Transverse colon (tissue), 4 donors: Measurements from ENCODE around the gene ARL4D. TPM values are rescaled to one million over a fixed set of nuclear protein-coding genes. Genes with fewer than 3 reads are reported as not detected.

Experiments
- DNase-seq: peaks from one replicate; pipeline ENCODE4 v3.0.0-alpha.2; 2019
- H3K27ac ChIP-seq, 4 donors: fragments of 200-600 bp; sonication (generic); 2 replicates each; pipeline ENCODE4 v1.5.1; 2016 to 2018; ENCODE audit warnings: inconsistent platforms in 4 of 4
- H3K27me3 ChIP-seq: fragments of 200-600 bp; sonication (generic); 2 replicates; pipeline ENCODE4 v1.5.1; 2017; ENCODE audit warnings: inconsistent platforms
- H3K36me3 ChIP-seq, 4 donors: fragments of 200-600 bp; sonication (generic); 2 replicates each; pipeline ENCODE4 v1.5.1; 2017 to 2019; ENCODE audit warnings: inconsistent platforms in 4 of 4
- H3K4me1 ChIP-seq, 4 donors: fragments of 200-600 bp; sonication (generic); 2 replicates each; pipeline ENCODE4 v1.5.1; 2017 to 2020; ENCODE audit warnings: inconsistent platforms in 4 of 4
- H3K4me3 ChIP-seq, 4 donors: fragments of 200-600 bp; sonication (generic); 1 replicate in 1 of 4; 2 replicates in 3 of 4; pipeline versions ENCODE4 v1.5.1 to v1.6.1; 2017 to 2019; ENCODE audit warnings: inconsistent platforms in 4 of 4
- H3K9me3 ChIP-seq, 2 donors: fragments of 200-600 bp; sonication (generic); 2 replicates each; pipeline ENCODE4 v1.5.1; 2017 to 2019; ENCODE audit warnings: inconsistent platforms in 2 of 2
- EP300 ChIP-seq: sonication (generic); formaldehyde crosslinking; IDR thresholded peaks from one replicate; pipeline ENCODE4 v1.6.1; 2017; ENCODE audit warnings: antibody characterized with exemption, low read depth
- POLR2A ChIP-seq: fragments of 450-650 bp; IDR thresholded peaks from one replicate; pipeline ENCODE4 v1.6.1; 2016; ENCODE audit warnings: antibody characterized with exemption, mild to moderate bottlenecking, moderate library complexity
- POLR2AphosphoS5 ChIP-seq, 3 donors: sonication (generic); formaldehyde crosslinking; IDR thresholded peaks; one replicate each; pipeline ENCODE4 v1.6.1; 2016; ENCODE audit warnings: antibody characterized with exemption in 3 of 3
- WGBS, 2 donors: methylation state at CpG; one replicate each; pipeline ENCODE4 v1.1.5; 2018; ENCODE audit warnings: low coverage in 1 of 2; 5-methylcytosine and 5-hydroxymethylcytosine counted together
- in situ Hi-C, 4 donors: fragments of 200-750 bp; cut with MboI; loops; one replicate each; pipeline versions ENCODE4 v1.15.0 to v1.15.1; 2017; ENCODE audit warnings: low sequenced_read_pairs in 3 of 4, low pct_ligation_motif_present in 1 of 4, low pct_unique_long_range_greater_than_20kb in 1 of 4
- intact Hi-C: fragments of 100-400 bp; cut with DNase I; formaldehyde crosslinking; loops from one replicate; pipeline ENCODE4 v1.15.1; 2023; ENCODE audit warnings: low total_unique reads
- total RNA-seq, 4 donors: library from RNA; depleted of rRNA; stranded (reverse); fragments of >200 nt; gene quantifications; one replicate each; pipeline ENCODE4 v1.1.0, GENCODE V29; 2016
- TF ChIP-seq, protein P1 (sequence below), 5 experiments: fragments of 200-600 bp in 3 of 5; fragments of 450-650 bp in 2 of 5; sonication (generic) in 3 of 5; IDR thresholded peaks; 1 replicate in 2 of 5; 2 replicates in 3 of 5; pipeline ENCODE4 v1.5.1; 2016 to 2017; ENCODE audit warnings: antibody characterized with exemption in 5 of 5, inconsistent platforms in 3 of 5, mild to moderate bottlenecking in 2 of 5, moderate library complexity in 1 of 5

ARL4D gene, protein sequence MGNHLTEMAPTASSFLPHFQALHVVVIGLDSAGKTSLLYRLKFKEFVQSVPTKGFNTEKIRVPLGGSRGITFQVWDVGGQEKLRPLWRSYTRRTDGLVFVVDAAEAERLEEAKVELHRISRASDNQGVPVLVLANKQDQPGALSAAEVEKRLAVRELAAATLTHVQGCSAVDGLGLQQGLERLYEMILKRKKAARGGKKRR
- total RNA-seq, result 10 to 100 TPM in 1 of 4 donors, 1 to 10 TPM in 3; 6.7 to 29.5 (median 8.8) TPM

DNA sequence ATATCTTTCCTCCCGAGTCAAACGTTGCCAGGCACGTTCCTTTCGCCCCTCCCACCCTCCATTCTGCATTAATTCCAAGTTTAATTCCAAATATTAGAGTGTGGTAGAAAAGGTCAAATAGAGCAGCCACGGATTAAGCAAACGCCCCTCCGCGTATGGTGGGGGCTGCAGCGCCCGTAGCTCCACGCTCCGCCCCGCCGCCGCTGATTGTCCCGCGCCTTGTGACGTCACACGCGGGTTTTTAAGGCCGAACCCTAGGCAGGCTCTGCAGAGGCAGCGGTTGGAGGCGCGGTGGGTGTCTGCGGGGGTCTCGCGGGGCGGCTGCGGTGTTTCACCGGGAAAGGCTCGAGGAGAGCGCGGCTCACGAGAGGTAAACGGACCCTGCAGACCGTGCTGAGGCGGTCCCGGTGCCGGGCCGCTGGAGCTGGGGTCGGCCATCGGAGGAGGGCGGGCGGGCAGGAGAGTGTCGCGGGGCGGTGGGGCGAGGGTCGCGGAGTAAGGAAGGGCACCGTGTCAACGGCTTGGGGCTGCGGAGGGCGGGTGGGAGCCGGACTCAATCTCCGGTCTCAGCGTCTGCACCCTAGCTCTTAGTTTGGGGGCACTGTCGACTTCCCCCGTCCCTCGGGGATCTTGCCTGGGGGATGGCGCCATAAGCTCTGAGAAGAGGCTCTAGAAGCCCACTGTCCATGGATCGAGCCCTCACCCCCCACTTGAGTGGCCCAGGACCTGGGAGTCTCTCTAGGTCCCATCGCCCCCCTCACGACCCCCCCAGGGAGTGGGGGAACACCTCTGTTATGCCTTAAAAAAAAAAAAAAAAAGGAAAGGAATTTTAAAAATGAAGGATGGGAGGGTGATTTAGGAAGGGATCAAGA is at the start of gene ARL4D:
ARL4D (plus strand) TSS at position 270 of the 872 bp plus-strand sequence. CDS start 740 bp downstream, outside the sequence.
- intact Hi-C loops, result no loop called here
- 0 to 2% methylated on average over 3 to 55 of the region's 64 CpGs for WGBS, 2 donors
- TF ChIP-seq, protein P1, sequence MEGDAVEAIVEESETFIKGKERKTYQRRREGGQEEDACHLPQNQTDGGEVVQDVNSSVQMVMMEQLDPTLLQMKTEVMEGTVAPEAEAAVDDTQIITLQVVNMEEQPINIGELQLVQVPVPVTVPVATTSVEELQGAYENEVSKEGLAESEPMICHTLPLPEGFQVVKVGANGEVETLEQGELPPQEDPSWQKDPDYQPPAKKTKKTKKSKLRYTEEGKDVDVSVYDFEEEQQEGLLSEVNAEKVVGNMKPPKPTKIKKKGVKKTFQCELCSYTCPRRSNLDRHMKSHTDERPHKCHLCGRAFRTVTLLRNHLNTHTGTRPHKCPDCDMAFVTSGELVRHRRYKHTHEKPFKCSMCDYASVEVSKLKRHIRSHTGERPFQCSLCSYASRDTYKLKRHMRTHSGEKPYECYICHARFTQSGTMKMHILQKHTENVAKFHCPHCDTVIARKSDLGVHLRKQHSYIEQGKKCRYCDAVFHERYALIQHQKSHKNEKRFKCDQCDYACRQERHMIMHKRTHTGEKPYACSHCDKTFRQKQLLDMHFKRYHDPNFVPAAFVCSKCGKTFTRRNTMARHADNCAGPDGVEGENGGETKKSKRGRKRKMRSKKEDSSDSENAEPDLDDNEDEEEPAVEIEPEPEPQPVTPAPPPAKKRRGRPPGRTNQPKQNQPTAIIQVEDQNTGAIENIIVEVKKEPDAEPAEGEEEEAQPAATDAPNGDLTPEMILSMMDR (IDR thresholded peaks at IDR 0.05), result peak in 1 of 5 experiments; percentile 8
- TF ChIP-seq POLR2A, result peak; percentile 83
- peak; percentile 95 to 99 (median 96) for TF ChIP-seq POLR2AphosphoS5 (IDR thresholded peaks at IDR 0.05)
- TF ChIP-seq EP300, result no peak
- Histone ChIP-seq H3K9me3 (no peaks in the 10 kb centered on the region), H3K4me3 (peak within 1 kb of the TSS; percentile 60 to 98 (median 75)), H3K27me3 (no peaks in the 10 kb centered on the region), H3K36me3 (no peaks in the 10 kb centered on the region), H3K27ac (peak within 1 kb of the TSS; percentile 79 to 94 (median 88)), H3K4me1 (peaks cover 0 to 38% (median 8%) of the 10 kb centered on the region in 4 donors)
- in situ Hi-C loops, result loop anchor here in 2 of 4 donors (5.0 kb wide), 1 partner anchor 83 kb away; the partner anchor contains the start of gene DHX8 (in 2 of the 2)
- DNase-seq, result peak; percentile 92

- Histone ChIP-seq H3K27me3 (no peaks in the 10 kb centered on the region), H3K27ac (no peak overlapping the region), H3K36me3 (peaks cover 0 to 5% (median 0%) of the 10 kb centered on the region in 4 donors), H3K4me3 (no peak overlapping the region), H3K9me3 (peaks cover 28 to 33% of the 10 kb centered on the region in 2 donors), H3K4me1 (no peaks in the 10 kb centered on the region)
- in situ Hi-C loops, result loop anchor here in 2 of 4 donors (25.0 kb wide), 3 partner anchors 162 to 337 kb away; partner anchors contain the start of genes IFI35 (in 1 of the 2), RND2 (in 1 of the 2) and VAT1 (in 1 of the 2)
- intact Hi-C loops, result no loop called here
- no peak for DNase-seq
- WGBS, 2 donors, result 89% methylated on average over 2 of the region's 2 CpGs; no CpG with 5 or more reads in 1 of the 2 donors
- TF ChIP-seq POLR2AphosphoS5 (IDR thresholded peaks at IDR 0.05) (no peak), POLR2A (no peak), EP300 (no peak)
- TF ChIP-seq, protein P1 (IDR thresholded peaks at IDR 0.05), result no peak
Measured at GRCh38 chr17:43349142-43349541, 49.7 kb upstream of the ARL4D start.

DNA sequence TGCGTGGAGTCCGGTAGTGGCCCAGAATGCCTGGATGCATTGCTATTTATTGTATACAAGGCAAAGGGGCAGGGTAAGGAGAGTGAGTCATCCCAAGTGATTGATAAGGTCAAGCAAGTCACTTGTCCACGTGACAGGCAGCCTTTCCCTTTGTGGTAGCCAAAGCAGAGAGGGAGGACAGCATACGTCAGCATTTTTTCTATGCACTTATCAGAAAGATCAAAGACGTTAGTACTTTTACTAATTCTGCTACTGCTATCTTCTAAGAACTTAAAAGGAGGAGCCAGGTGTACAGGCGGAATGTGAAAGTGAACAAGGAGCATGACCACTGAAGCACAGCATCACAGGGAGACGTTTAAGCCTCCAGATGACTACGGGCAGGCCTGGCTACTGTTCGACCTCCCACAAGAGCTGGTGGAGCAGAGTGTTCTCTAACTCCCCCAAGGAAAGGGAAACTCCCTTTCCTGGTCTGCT is 47.9 kb upstream of the ARL4D start:
- no peak for DNase-seq
- no peaks in the 10 kb centered on the region for H3K27me3 ChIP-seq
- no peak overlapping the region for H3K27ac ChIP-seq
- intact Hi-C loops, result no loop called here
- H3K4me3 ChIP-seq, result no peak overlapping the region
- H3K36me3 ChIP-seq, result peaks cover 0 to 5% (median 0%) of the 10 kb centered on the region in 4 donors
- 90% methylated on average over 9 of the region's 9 CpGs; no CpG with 5 or more reads in 1 of the 2 donors for WGBS, 2 donors
- no peaks in the 10 kb centered on the region for H3K4me1 ChIP-seq
- TF ChIP-seq, protein P1 (IDR thresholded peaks at IDR 0.05), result no peak
- TF ChIP-seq EP300 (no peak), POLR2AphosphoS5 (IDR thresholded peaks at IDR 0.05) (no peak), POLR2A (no peak)
- in situ Hi-C loops, result no loop called here
- peaks cover 28 to 33% of the 10 kb centered on the region in 2 donors for H3K9me3 ChIP-seq

DNA sequence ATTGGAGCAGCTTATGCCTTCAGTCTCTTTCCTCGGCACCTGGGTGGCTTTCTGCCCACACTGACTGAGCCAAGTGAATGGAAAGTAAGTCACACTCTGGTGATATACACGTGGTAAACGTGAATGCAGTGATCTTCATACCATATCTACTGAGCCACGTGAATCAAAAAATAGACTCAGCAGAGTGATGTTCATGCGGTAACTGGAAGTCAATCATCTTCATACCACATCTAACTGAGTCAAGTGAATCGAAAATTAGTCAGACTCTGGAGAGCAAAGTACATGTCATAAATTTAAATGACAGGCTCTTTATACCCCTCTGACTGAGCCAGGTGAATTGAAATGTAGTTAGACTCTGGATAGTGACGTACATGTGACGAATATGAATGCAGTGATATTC is 47.1 kb upstream of the ARL4D start:
- Histone ChIP-seq H3K9me3 (peaks cover 28 to 33% of the 10 kb centered on the region in 2 donors), H3K27me3 (no peaks in the 10 kb centered on the region), H3K4me3 (no peak overlapping the region)

More for the DNA sequence above, 47.1 kb upstream of the ARL4D start:
- Histone ChIP-seq H3K36me3 (peaks cover 0 to 5% (median 0%) of the 10 kb centered on the region in 4 donors), H3K4me1 (no peaks in the 10 kb centered on the region), H3K27ac (no peak overlapping the region)
- in situ Hi-C loops, result no loop called here
- no peak for DNase-seq
- TF ChIP-seq EP300, result no peak
- TF ChIP-seq, protein P1 (IDR thresholded peaks at IDR 0.05), result no peak
- no peak for TF ChIP-seq POLR2AphosphoS5 (IDR thresholded peaks at IDR 0.05)
- TF ChIP-seq POLR2A, result no peak
- WGBS, 2 donors, result 55 to 62% methylated on average over 8 of the region's 8 CpGs
- intact Hi-C loops, result no loop called here
